ENCODE results near the gene PAPPA.

DNA sequence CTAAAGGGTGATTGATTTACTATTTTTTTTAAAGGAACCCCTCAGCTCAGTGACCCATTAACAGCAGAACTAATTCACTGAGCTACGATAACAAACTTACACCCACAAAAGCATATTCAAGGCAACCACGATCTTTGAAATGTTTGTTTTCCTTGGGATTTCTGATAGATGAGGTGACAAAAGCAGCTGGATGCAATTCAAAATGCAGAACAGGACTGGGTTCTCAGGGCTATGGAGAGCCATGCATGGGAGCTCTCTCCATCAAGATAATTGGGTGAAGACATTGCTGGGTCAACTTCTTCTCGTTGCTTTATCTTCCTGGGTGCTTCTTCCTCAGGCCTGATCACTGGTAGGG is 60.1 kb downstream of the PAPPA start:
- TF ChIP-seq, protein P1, sequence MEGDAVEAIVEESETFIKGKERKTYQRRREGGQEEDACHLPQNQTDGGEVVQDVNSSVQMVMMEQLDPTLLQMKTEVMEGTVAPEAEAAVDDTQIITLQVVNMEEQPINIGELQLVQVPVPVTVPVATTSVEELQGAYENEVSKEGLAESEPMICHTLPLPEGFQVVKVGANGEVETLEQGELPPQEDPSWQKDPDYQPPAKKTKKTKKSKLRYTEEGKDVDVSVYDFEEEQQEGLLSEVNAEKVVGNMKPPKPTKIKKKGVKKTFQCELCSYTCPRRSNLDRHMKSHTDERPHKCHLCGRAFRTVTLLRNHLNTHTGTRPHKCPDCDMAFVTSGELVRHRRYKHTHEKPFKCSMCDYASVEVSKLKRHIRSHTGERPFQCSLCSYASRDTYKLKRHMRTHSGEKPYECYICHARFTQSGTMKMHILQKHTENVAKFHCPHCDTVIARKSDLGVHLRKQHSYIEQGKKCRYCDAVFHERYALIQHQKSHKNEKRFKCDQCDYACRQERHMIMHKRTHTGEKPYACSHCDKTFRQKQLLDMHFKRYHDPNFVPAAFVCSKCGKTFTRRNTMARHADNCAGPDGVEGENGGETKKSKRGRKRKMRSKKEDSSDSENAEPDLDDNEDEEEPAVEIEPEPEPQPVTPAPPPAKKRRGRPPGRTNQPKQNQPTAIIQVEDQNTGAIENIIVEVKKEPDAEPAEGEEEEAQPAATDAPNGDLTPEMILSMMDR (conservative IDR thresholded peaks at IDR 0.05; ENCODE audit: low read length): no peak
- no peak for TF ChIP-seq EZH2phosphoT487 (IDR thresholded peaks at IDR 0.05; ENCODE audit: borderline replicate concordance)
